ENCODE data around the gene SLU7.
"Not testable (repeated sequence)": the region's sequence is repeated elsewhere in the genome, so short reads cannot be mapped to it uniquely, and the experiment has no call there.

SLU7 gene

GRCh38 chr5:160451281-160451680, 32.4 kb upstream of the SLU7 start:
- no peak for DNase-seq

GRCh38 chr5:160450164-160450932, 31.5 kb upstream of the SLU7 start:
- DNase-seq, result no peak

- DNase-seq, result no peak
These were observed 30.6 kb upstream of the SLU7 start for GRCh38 chr5:160449458-160449857.

GRCh38 chr5:160448886-160449285, 30.0 kb upstream of the SLU7 start:
- DNase-seq, result no peak

- DNase-seq, result no peak
These were observed 26.9 kb upstream of the SLU7 start for GRCh38 chr5:160445751-160446150.

GRCh38 chr5:160445132-160445531, 26.3 kb upstream of the SLU7 start:
- DNase-seq, result no peak

GRCh38 chr5:160444407-160444806, 25.5 kb upstream of the SLU7 start:
- DNase-seq, result no peak

- DNase-seq, result no peak
These were observed 24.0 kb upstream of the SLU7 start for GRCh38 chr5:160442824-160443431.

- no peak for DNase-seq
These were observed 22.5 kb upstream of the SLU7 start for GRCh38 chr5:160441311-160441781.

- DNase-seq, result peak in 57 of 58 donors; percentile 21 to 92 (median 69)
These were observed 20.3 kb upstream of the SLU7 start for GRCh38 chr5:160439205-160439600.

GRCh38 chr5:160438316-160439204, 19.7 kb upstream of the SLU7 start:
- DNase-seq, result peak in 44 of 58 donors; percentile 3 to 75 (median 40)

GRCh38 chr5:160437271-160437670, 18.4 kb upstream of the SLU7 start:
- no peak for DNase-seq

GRCh38 chr5:160436661-160437060, 17.8 kb upstream of the SLU7 start:
- DNase-seq, result not testable (repeated sequence)

GRCh38 chr5:160436017-160436416, 17.1 kb upstream of the SLU7 start:
- no peak for DNase-seq

GRCh38 chr5:160435532-160435931, 16.7 kb upstream of the SLU7 start:
- no peak for DNase-seq

GRCh38 chr5:160434022-160434531, 15.2 kb upstream of the SLU7 start:
- DNase-seq, result peak in 39 of 58 donors; percentile 3 to 78 (median 29)

- no peak for DNase-seq
These were observed 13.9 kb upstream of the SLU7 start for GRCh38 chr5:160432787-160433186.

- no peak for DNase-seq
These were observed 13.3 kb upstream of the SLU7 start for GRCh38 chr5:160432196-160432595.

GRCh38 chr5:160427607-160428006, 8.7 kb upstream of the SLU7 start:
- no peak for DNase-seq

GRCh38 chr5:160423099-160423498, 4.2 kb upstream of the SLU7 start:
- DNase-seq, result no peak

- DNase-seq, result peak in 56 of 58 donors; percentile 5 to 92 (median 79)
These were observed 2.9 kb upstream of the SLU7 start, which contains the start of gene PTTG1 for GRCh38 chr5:160421625-160422258. PTTG1 (plus strand) TSS chr5:160421855; CDS start chr5:160422313, 458 bp downstream.
